Transverse colon (tissue), 4 donors: ENCODE data around the gene PCSK1N. TPM values are rescaled to one million over a fixed set of nuclear protein-coding genes. Genes with fewer than 3 reads are reported as not detected.

Experiments
- DNase-seq: peaks from one replicate; pipeline ENCODE4 v3.0.0-alpha.2; 2019
- H3K27ac ChIP-seq, 4 donors: fragments of 200-600 bp; sonication (generic); 2 replicates each; pipeline ENCODE4 v1.5.1; 2016 to 2018; ENCODE audit warnings: inconsistent platforms in 4 of 4
- H3K27me3 ChIP-seq: fragments of 200-600 bp; sonication (generic); 2 replicates; pipeline ENCODE4 v1.5.1; 2017; ENCODE audit warnings: inconsistent platforms
- H3K36me3 ChIP-seq, 4 donors: fragments of 200-600 bp; sonication (generic); 2 replicates each; pipeline ENCODE4 v1.5.1; 2017 to 2019; ENCODE audit warnings: inconsistent platforms in 4 of 4
- H3K4me1 ChIP-seq, 4 donors: fragments of 200-600 bp; sonication (generic); 2 replicates each; pipeline ENCODE4 v1.5.1; 2017 to 2020; ENCODE audit warnings: inconsistent platforms in 4 of 4
- H3K4me3 ChIP-seq, 4 donors: fragments of 200-600 bp; sonication (generic); 1 replicate in 1 of 4; 2 replicates in 3 of 4; pipeline versions ENCODE4 v1.5.1 to v1.6.1; 2017 to 2019; ENCODE audit warnings: inconsistent platforms in 4 of 4
- H3K9me3 ChIP-seq, 2 donors: fragments of 200-600 bp; sonication (generic); 2 replicates each; pipeline ENCODE4 v1.5.1; 2017 to 2019; ENCODE audit warnings: inconsistent platforms in 2 of 2
- EP300 ChIP-seq: sonication (generic); formaldehyde crosslinking; IDR thresholded peaks from one replicate; pipeline ENCODE4 v1.6.1; 2017; ENCODE audit warnings: antibody characterized with exemption, low read depth
- POLR2A ChIP-seq: fragments of 450-650 bp; IDR thresholded peaks from one replicate; pipeline ENCODE4 v1.6.1; 2016; ENCODE audit warnings: antibody characterized with exemption, mild to moderate bottlenecking, moderate library complexity
- POLR2AphosphoS5 ChIP-seq, 3 donors: sonication (generic); formaldehyde crosslinking; IDR thresholded peaks; one replicate each; pipeline ENCODE4 v1.6.1; 2016; ENCODE audit warnings: antibody characterized with exemption in 3 of 3
- WGBS, 2 donors: methylation state at CpG; one replicate each; pipeline ENCODE4 v1.1.5; 2018; ENCODE audit warnings: low coverage in 1 of 2; 5-methylcytosine and 5-hydroxymethylcytosine counted together
- in situ Hi-C, 4 donors: fragments of 200-750 bp; cut with MboI; loops; one replicate each; pipeline versions ENCODE4 v1.15.0 to v1.15.1; 2017; ENCODE audit warnings: low sequenced_read_pairs in 3 of 4, low pct_ligation_motif_present in 1 of 4, low pct_unique_long_range_greater_than_20kb in 1 of 4
- intact Hi-C: fragments of 100-400 bp; cut with DNase I; formaldehyde crosslinking; loops from one replicate; pipeline ENCODE4 v1.15.1; 2023; ENCODE audit warnings: low total_unique reads
- total RNA-seq, 4 donors: library from RNA; depleted of rRNA; stranded (reverse); fragments of >200 nt; gene quantifications; one replicate each; pipeline ENCODE4 v1.1.0, GENCODE V29; 2016
- TF ChIP-seq, protein P1 (sequence below), 5 experiments: fragments of 200-600 bp in 3 of 5; fragments of 450-650 bp in 2 of 5; sonication (generic) in 3 of 5; IDR thresholded peaks; 1 replicate in 2 of 5; 2 replicates in 3 of 5; pipeline ENCODE4 v1.5.1; 2016 to 2017; ENCODE audit warnings: antibody characterized with exemption in 5 of 5, inconsistent platforms in 3 of 5, mild to moderate bottlenecking in 2 of 5, moderate library complexity in 1 of 5

The PCSK1N gene
- total RNA-seq, 4 donors from 2014 or later = 14.0 to 144 (median 20.4) TPM

DNA sequence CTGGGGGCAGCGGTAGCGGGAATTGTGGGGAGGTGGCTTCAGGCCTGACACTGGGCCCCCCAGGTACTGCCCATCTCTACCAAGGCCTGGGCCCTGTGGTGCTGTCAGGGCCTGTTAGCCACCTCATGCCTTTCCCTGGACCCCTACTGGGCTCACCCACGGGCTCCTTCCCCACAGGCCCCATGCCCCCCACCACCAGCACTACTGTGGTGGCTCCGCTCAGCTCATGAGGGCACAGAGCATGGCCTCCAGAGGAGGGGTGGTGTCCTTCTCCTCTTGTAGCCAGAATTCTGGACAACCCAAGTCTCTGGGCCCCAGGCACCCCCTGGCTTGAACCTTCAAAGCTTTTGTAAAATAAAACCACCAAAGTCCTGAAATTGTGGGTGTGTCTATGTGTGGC, 41.5 kb downstream of the PCSK1N start:
- in situ Hi-C loops (no loop called here), intact Hi-C loops (no loop called here)
- WGBS, 2 donors = 73% methylated on average over 4 of the region's 4 CpGs; no CpG with 5 or more reads in 1 of the 2 donors
- H3K9me3 ChIP-seq = no peaks in the 10 kb centered on the region
- H3K27ac ChIP-seq = no peak overlapping the region
- H3K4me1 ChIP-seq = no peaks in the 10 kb centered on the region
- DNase-seq = no peak
- no peak for TF ChIP-seq POLR2A
- TF ChIP-seq EP300 = no peak
- H3K4me3 ChIP-seq = no peak overlapping the region
- no peaks in the 10 kb centered on the region for H3K36me3 ChIP-seq
- no peaks in the 10 kb centered on the region for H3K27me3 ChIP-seq

DNA sequence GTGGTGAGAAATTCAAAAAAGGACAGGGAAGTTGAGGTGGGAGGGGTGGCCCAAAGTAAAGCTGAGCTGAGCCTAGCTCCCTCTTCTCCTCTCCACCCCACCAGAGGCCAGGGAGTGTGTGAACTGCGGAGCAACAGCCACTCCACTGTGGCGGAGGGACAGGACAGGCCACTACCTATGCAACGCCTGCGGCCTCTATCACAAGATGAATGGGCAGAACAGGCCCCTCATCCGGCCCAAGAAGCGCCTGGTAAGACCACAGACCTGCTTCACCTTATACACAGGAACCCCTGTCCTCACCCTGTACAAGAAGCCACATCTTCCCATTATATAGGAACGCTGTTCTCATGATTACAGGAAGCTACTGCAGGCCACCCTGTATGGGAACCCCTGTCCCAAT, 43.2 kb downstream of the PCSK1N start:
- Histone ChIP-seq H3K27ac (no peak overlapping the region), H3K36me3 (no peaks in the 10 kb centered on the region), H3K9me3 (no peaks in the 10 kb centered on the region), H3K4me1 (no peaks in the 10 kb centered on the region), H3K4me3 (no peak overlapping the region), H3K27me3 (no peaks in the 10 kb centered on the region)
- TF ChIP-seq EP300 = no peak
- TF ChIP-seq POLR2AphosphoS5 (IDR thresholded peaks at IDR 0.05) = no peak
- TF ChIP-seq, protein P1, sequence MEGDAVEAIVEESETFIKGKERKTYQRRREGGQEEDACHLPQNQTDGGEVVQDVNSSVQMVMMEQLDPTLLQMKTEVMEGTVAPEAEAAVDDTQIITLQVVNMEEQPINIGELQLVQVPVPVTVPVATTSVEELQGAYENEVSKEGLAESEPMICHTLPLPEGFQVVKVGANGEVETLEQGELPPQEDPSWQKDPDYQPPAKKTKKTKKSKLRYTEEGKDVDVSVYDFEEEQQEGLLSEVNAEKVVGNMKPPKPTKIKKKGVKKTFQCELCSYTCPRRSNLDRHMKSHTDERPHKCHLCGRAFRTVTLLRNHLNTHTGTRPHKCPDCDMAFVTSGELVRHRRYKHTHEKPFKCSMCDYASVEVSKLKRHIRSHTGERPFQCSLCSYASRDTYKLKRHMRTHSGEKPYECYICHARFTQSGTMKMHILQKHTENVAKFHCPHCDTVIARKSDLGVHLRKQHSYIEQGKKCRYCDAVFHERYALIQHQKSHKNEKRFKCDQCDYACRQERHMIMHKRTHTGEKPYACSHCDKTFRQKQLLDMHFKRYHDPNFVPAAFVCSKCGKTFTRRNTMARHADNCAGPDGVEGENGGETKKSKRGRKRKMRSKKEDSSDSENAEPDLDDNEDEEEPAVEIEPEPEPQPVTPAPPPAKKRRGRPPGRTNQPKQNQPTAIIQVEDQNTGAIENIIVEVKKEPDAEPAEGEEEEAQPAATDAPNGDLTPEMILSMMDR (IDR thresholded peaks at IDR 0.05) = no peak
- TF ChIP-seq POLR2A = no peak
- no peak for DNase-seq
- WGBS, 2 donors = 81% methylated on average over 7 of the region's 7 CpGs; no CpG with 5 or more reads in 1 of the 2 donors
- in situ Hi-C loops (no loop called here), intact Hi-C loops (no loop called here)

DNA sequence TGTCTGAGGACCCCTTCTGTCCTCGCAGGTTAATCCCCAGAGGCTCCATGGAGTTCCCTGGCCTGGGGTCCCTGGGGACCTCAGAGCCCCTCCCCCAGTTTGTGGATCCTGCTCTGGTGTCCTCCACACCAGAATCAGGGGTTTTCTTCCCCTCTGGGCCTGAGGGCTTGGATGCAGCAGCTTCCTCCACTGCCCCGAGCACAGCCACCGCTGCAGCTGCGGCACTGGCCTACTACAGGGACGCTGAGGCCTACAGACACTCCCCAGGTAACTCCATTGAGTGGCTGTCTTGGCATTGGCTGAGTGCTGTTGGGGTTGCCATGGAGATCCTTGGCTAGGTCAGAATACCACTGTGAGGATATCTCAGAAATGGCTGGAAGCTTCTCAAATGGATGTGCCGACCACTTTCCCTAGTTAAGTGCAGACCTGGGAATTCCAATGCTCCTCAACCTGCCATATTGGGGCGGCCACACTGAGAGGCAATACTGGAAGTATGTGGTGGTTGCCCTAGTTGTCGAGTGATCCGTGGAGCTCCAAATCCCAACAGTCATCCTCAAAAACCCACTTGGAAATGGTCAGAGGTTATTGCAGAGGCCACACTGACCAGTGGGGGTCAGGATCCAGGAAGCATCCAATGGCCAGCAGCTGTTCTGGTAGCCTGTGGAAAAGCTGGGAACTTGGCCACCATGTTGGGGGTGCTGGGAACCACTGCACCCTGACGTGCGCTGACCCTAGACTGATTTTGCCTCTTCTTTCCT, 44.2 kb downstream of the PCSK1N start:
- intact Hi-C loops (no loop called here), in situ Hi-C loops (no loop called here)
- WGBS, 2 donors = 85% methylated on average over 11 of the region's 11 CpGs; no CpG with 5 or more reads in 1 of the 2 donors
- Histone ChIP-seq H3K4me3 (no peak overlapping the region), H3K27me3 (no peaks in the 10 kb centered on the region), H3K4me1 (no peaks in the 10 kb centered on the region), H3K9me3 (no peaks in the 10 kb centered on the region), H3K36me3 (no peaks in the 10 kb centered on the region), H3K27ac (no peak overlapping the region)
- no peak for TF ChIP-seq POLR2AphosphoS5 (IDR thresholded peaks at IDR 0.05)
- TF ChIP-seq EP300 = no peak
- TF ChIP-seq POLR2A = no peak
- TF ChIP-seq, protein P1 (IDR thresholded peaks at IDR 0.05) = no peak
- DNase-seq = no peak

DNA sequence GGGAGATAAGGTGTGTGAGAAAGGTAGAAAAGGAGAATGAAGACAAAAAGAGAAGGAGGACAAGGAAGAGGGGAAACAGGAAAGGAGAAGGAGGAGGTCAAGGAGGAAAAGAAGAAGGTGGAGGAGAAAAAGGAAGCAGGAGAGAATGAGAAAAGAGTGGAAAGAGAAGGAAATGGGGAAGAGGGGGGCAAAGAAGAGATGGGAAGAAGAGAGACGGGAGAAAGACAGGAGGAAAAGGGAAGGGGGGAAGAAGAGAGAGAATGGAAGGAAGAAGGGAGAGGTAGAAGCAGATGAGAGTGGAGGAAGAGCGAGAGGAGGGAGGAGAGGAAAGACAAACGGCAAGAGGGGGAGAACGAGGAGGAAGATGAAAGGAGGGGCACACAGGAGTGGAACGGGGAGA, 44.9 kb downstream of the PCSK1N start:
- Histone ChIP-seq H3K4me3 (no peak overlapping the region), H3K9me3 (no peaks in the 10 kb centered on the region), H3K27me3 (no peaks in the 10 kb centered on the region), H3K27ac (no peak overlapping the region), H3K36me3 (no peaks in the 10 kb centered on the region), H3K4me1 (no peaks in the 10 kb centered on the region)
- in situ Hi-C loops = no loop called here
- WGBS, 2 donors = 56 to 70% methylated on average over 5 of the region's 5 CpGs
- no peak for DNase-seq
- TF ChIP-seq POLR2AphosphoS5 (IDR thresholded peaks at IDR 0.05) = no peak
- TF ChIP-seq, protein P1 (IDR thresholded peaks at IDR 0.05) = no peak
- no peak for TF ChIP-seq POLR2A
- no peak for TF ChIP-seq EP300
- intact Hi-C loops = no loop called here
